GM12801 (cell line): ENCODE measurements around the gene TOMM5.

Experiments
- CTCF ChIP-seq: IDR thresholded peaks from one replicate; pipeline ENCODE4 v1.5.1; 2011; ENCODE audit warnings: control low read depth; ENCODE audit not compliant: insufficient read length; ENCODE audit errors: extremely low read depth

The TOMM5 gene

DNA sequence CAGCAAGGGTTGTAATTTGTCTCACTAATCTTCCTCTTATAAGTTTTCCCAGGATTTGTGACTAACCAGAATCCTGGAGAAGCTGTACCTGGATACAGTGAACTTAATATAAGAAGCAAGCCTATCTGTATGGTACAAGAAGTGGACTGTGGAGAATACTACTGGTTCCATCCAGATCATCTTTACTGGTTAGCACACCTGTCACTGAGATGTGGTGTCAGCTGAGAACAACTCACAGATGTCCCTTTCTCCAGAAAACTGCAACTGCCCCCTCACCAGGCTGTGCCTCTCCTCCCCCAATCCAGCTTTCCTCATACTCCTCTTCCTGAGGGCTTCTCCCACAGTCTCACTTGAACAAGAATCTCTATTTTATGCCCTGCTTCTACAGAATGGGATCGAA lies 21.1 kb downstream of the TOMM5 start:
- TF ChIP-seq CTCF: no peak

- no peak for TF ChIP-seq CTCF
Measured at GRCh38 chr9:37566716-37567115, 25.7 kb downstream of the TOMM5 start.

DNA sequence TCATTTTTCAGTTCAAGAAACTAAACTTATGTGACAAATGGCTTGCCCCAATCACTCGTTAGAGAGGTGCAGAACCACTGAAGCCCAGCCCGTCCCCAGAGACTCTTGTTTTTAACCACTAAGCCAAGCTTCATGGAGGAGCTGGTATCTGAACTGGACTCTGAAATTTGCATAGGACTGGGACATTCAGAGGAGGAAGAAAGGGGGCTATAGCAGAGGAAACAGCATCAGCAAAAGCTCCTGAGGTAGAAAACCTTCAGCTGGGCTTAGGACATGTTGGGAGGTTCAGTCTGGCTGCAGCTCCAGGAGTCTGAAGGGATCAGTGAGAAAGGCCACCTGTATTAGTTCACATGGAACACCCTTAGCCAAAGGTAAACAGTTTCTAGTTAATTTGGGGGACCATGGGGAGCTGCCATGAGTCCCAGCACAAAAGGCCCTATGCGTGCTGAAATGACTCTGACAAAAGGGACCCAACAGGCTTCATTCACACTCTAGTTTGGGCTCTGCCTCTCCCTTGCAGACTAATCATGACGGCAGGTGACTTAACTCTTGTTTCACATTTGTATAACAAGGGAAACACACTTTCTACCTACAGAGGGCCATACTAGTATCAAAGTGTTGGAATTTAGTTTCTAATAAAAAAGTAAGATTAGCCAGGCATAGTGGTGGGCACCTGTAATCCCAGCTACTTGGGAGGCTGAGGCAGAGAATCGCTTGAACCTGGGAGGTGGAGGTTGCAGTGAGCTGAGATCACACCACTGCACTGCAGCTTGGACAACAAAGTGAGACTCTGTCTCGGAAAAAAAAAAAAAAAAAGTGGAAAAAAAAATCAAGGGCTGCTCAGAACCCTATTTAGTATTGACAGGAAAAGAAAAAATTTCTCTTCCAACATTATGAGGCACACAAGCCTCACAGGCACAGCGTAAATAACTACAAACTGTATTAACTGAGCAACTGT lies 26.5 kb downstream of the TOMM5 start:
- TF ChIP-seq CTCF: no peak

DNA sequence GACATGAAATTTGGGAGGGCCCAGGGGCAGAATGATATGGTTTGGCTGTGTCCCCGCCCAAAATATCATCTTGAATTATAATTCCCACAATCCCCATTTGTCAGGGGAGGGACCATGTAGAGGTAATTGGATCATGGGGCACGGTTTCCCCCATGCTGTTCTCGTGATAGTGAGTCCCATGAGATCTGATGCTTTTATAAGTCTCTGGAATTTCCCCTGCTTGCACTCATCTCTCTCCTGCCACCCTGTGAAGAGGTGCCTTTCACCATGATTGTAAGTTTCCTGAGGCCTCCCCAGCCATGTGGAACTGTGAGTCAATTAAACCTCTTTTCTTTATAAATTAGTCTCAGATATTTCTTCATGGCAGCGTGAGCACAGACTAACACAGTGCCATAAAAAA lies 27.5 kb downstream of the TOMM5 start:
- TF ChIP-seq CTCF: no peak

DNA sequence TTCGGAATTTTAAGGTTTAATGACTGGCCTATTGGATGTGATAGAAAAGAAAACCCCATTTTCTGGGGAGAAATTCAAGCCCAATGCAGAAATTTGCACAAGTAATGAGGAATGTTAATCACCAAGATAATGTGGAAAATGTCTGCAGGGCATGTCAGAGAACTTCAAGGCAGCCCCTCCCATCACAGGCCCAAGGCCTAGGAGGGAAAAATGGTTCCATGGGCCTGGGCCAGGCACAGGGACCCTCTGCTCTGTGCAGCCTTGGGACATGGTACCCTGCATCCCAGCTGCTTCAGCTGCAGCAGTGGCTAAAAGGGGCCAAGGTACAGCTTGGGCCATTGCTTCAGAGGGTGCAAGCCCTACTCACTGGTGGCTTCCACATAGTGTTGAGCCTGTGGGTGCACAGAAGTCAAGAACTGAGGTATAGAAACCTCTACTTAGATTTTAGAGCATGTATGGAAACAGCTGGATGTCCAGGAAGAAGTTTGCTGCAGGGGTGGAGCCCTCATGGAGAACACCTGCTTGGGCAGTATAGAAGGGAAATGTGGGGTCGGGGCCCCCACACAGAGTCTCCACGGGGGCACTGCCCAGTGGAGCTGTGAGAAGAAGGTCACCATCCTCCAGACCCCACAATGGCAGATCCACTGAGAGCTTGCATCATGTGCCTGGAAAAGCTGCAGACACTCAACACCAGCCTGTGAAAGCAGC lies 28.4 kb downstream of the TOMM5 start:
- no peak for TF ChIP-seq CTCF

- no peak for TF ChIP-seq CTCF
Measured at GRCh38 chr9:37562826-37563225, 29.6 kb downstream of the TOMM5 start.

GRCh38 chr9:37561682-37562081 lies 30.7 kb downstream of the TOMM5 start:
- TF ChIP-seq CTCF: no peak
